ENCODE measurements around the gene EGLN2.
"Not testable (repeated sequence)": the region's sequence is repeated elsewhere in the genome, so short reads cannot be mapped to it uniquely, and the experiment has no call there.

The EGLN2 gene

DNA sequence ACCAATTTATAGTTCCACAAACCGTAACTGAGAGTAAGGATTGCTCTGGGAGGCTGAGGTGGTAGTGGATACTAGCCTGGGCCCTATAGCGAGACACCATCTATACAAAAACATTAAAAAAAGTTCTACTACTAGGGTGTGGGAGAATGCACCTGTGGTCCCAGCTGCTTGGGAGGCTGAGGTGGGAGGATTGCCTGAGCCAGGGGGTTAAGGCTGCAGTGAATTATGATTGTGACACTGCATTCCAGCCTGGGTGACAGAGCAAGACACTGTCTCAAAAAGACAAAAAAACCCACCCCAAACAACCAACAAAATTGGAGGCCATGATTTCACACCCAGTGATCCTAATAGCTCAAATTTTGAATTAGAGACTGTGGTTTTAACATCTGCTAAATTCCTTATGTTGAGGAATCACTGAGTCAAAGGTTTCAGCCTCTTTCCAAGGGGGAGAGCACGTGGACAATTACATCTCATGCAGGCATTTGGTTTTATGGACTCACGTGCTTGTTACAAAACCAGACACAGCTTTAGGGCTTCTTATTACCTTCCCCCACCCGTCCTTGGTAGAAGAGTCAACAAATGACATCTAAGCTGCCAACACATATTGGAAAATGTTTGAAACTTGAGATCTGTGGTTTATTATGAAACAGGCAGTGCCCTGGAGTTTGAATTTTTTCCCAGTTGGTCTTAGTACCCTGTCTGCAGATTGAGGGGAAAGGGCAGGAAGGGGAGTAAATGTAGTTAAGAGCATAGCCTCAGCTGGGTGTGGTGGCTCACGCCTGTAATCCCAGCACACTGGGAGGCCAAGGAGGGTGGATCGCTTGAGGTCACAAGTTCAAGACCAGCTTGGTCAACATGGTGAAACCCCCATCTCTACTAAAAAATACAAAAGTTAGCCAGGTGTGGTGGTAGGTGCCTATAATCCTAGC lies 32.8 kb downstream of the EGLN2 start:
- no peaks in the 10 kb centered on the region for H3F3A ChIP-seq (ENCODE audit: insufficient read depth, low read length)
- H4K20me1 ChIP-seq (ENCODE audit: insufficient read depth, low read length) = no peaks in the 10 kb centered on the region
- no peak overlapping the region for H3K4me2 ChIP-seq (ENCODE audit: low read length)
- no peak overlapping the region for H2AFZ ChIP-seq (ENCODE audit: low read length)
- H3K27ac ChIP-seq (ENCODE audit: low read depth, low read length, poor library complexity, severe bottlenecking) = no peak overlapping the region
- H3K9me2 ChIP-seq (ENCODE audit: low read depth, low read length) = no peaks in the 10 kb centered on the region
- H3K4me3 ChIP-seq (ENCODE audit: low read depth, low read length, poor library complexity, severe bottlenecking) = no peak overlapping the region
- H3K9me3 ChIP-seq (ENCODE audit: low read length) = no peaks in the 10 kb centered on the region
- H3K79me2 ChIP-seq (ENCODE audit: insufficient read depth, low read length) = no peaks in the 10 kb centered on the region
- no peaks in the 10 kb centered on the region for H3K27me3 ChIP-seq (ENCODE audit: insufficient read depth, low read length)
- H3K4me1 ChIP-seq (ENCODE audit: insufficient read depth, low read length, severe bottlenecking) = no peaks in the 10 kb centered on the region
- H3K9ac ChIP-seq (ENCODE audit: low read length) = no peak overlapping the region
- H3K36me3 ChIP-seq (ENCODE audit: insufficient read depth, low read length) = peaks cover 4% of the 10 kb centered on the region
- TF ChIP-seq EZH2 (IDR thresholded peaks at IDR 0.05; ENCODE audit: borderline replicate concordance, low read length) = no peak
- TF ChIP-seq, protein P1, sequence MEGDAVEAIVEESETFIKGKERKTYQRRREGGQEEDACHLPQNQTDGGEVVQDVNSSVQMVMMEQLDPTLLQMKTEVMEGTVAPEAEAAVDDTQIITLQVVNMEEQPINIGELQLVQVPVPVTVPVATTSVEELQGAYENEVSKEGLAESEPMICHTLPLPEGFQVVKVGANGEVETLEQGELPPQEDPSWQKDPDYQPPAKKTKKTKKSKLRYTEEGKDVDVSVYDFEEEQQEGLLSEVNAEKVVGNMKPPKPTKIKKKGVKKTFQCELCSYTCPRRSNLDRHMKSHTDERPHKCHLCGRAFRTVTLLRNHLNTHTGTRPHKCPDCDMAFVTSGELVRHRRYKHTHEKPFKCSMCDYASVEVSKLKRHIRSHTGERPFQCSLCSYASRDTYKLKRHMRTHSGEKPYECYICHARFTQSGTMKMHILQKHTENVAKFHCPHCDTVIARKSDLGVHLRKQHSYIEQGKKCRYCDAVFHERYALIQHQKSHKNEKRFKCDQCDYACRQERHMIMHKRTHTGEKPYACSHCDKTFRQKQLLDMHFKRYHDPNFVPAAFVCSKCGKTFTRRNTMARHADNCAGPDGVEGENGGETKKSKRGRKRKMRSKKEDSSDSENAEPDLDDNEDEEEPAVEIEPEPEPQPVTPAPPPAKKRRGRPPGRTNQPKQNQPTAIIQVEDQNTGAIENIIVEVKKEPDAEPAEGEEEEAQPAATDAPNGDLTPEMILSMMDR (IDR thresholded peaks at IDR 0.05; ENCODE audit: low read length) = no peak

DNA sequence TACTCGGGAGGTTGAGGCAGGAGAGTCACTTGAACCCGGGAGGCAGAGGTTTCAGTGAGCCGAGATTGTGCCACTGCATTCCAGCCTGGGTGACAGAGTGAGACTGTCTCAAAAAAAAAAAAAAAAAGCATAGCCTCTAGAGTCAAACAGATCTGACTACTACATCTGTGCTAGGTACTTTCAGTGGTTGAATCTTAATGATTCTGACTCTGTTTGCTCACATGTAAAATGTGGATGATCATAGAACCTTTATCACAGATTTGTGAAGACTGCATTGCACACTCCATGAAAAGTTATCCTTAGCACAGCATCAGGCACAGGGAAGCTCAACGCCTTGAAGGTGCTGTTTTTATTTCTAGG lies 33.4 kb downstream of the EGLN2 start:
- H3K4me1 ChIP-seq (ENCODE audit: insufficient read depth, low read length, severe bottlenecking); H3K9me3 ChIP-seq (ENCODE audit: low read length); H3K27me3 ChIP-seq (ENCODE audit: insufficient read depth, low read length); H3K79me2 ChIP-seq (ENCODE audit: insufficient read depth, low read length); H3K4me2 ChIP-seq (ENCODE audit: low read length); H3K36me3 ChIP-seq (ENCODE audit: insufficient read depth, low read length); H3F3A ChIP-seq (ENCODE audit: insufficient read depth, low read length); H3K4me3 ChIP-seq (ENCODE audit: low read depth, low read length, poor library complexity, severe bottlenecking); H3K9me2 ChIP-seq (ENCODE audit: low read depth, low read length); H4K20me1 ChIP-seq (ENCODE audit: insufficient read depth, low read length); H3K9ac ChIP-seq (ENCODE audit: low read length); H2AFZ ChIP-seq (ENCODE audit: low read length); H3K27ac ChIP-seq (ENCODE audit: low read depth, low read length, poor library complexity, severe bottlenecking): not testable (repeated sequence)

- H3K4me2 ChIP-seq (ENCODE audit: low read length); H3K27ac ChIP-seq (ENCODE audit: low read depth, low read length, poor library complexity, severe bottlenecking); H3K4me1 ChIP-seq (ENCODE audit: insufficient read depth, low read length, severe bottlenecking); H3K4me3 ChIP-seq (ENCODE audit: low read depth, low read length, poor library complexity, severe bottlenecking); H4K20me1 ChIP-seq (ENCODE audit: insufficient read depth, low read length); H2AFZ ChIP-seq (ENCODE audit: low read length); H3K36me3 ChIP-seq (ENCODE audit: insufficient read depth, low read length); H3K79me2 ChIP-seq (ENCODE audit: insufficient read depth, low read length); H3K9me3 ChIP-seq (ENCODE audit: low read length); H3K9ac ChIP-seq (ENCODE audit: low read length); H3K27me3 ChIP-seq (ENCODE audit: insufficient read depth, low read length); H3K9me2 ChIP-seq (ENCODE audit: low read depth, low read length); H3F3A ChIP-seq (ENCODE audit: insufficient read depth, low read length): not testable (repeated sequence)
Observed at GRCh38 chr19:40833728-40834533, 34.9 kb downstream of the EGLN2 start.

DNA sequence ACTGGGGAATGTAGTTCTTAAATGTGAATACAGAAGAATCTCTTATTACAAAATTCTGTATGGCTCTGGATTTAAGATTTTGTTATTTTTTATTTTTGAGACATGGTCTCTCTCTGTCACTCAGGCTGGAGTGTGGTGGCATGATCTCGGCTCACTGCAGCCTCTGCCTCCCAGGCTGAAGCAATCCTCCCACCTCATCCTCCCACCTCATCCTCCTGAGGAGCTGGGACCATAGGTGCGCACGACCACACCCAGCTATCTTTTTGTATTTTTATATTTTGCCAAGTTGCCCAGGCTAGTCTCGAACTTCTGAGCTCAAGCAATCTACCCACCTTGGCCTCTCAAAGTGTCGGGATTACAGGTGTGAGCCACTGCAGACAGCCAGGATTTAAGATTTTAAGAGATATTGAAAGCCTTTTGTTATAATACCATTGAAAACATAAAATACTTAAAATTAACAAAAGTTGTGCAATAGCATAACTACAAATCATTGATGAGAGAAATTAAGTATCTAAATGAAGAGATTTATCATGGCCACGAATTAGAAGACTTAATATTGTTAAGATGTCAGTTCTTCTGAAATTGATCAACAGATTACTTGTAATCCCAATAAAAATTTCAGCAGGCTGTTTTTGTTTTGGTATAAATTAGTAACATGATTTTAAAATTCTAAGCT lies 37.9 kb downstream of the EGLN2 start:
- Histone ChIP-seq H3K27me3 (ENCODE audit: insufficient read depth, low read length) (no peaks in the 10 kb centered on the region; the same call in 1 of the 2 replicates), H3K4me3 (ENCODE audit: low read depth, low read length, poor library complexity, severe bottlenecking) (no peak overlapping the region), H3F3A (ENCODE audit: insufficient read depth, low read length) (no peaks in the 10 kb centered on the region), H3K36me3 (ENCODE audit: insufficient read depth, low read length) (no peaks in the 10 kb centered on the region), H3K4me1 (ENCODE audit: insufficient read depth, low read length, severe bottlenecking) (no peaks in the 10 kb centered on the region), H2AFZ (ENCODE audit: low read length) (no peak overlapping the region), H3K9me3 (ENCODE audit: low read length) (no peaks in the 10 kb centered on the region), H3K79me2 (ENCODE audit: insufficient read depth, low read length) (no peaks in the 10 kb centered on the region), H4K20me1 (ENCODE audit: insufficient read depth, low read length) (no peaks in the 10 kb centered on the region), H3K27ac (ENCODE audit: low read depth, low read length, poor library complexity, severe bottlenecking) (no peak overlapping the region), H3K4me2 (ENCODE audit: low read length) (no peak overlapping the region), H3K9me2 (ENCODE audit: low read depth, low read length) (no peaks in the 10 kb centered on the region), H3K9ac (ENCODE audit: low read length) (no peak overlapping the region)
- TF ChIP-seq EZH2 (IDR thresholded peaks at IDR 0.05; ENCODE audit: borderline replicate concordance, low read length) = no peak
- TF ChIP-seq, protein P1 (IDR thresholded peaks at IDR 0.05; ENCODE audit: low read length) = no peak

GRCh38 chr19:40838477-40838876 lies 39.5 kb downstream of the EGLN2 start:
- H3K27me3 ChIP-seq (ENCODE audit: insufficient read depth, low read length); H3K27ac ChIP-seq (ENCODE audit: low read depth, low read length, poor library complexity, severe bottlenecking); H3K9me3 ChIP-seq (ENCODE audit: low read length); H4K20me1 ChIP-seq (ENCODE audit: insufficient read depth, low read length); H3F3A ChIP-seq (ENCODE audit: insufficient read depth, low read length); H3K79me2 ChIP-seq (ENCODE audit: insufficient read depth, low read length); H3K4me3 ChIP-seq (ENCODE audit: low read depth, low read length, poor library complexity, severe bottlenecking); H3K36me3 ChIP-seq (ENCODE audit: insufficient read depth, low read length); H3K9ac ChIP-seq (ENCODE audit: low read length); H2AFZ ChIP-seq (ENCODE audit: low read length); H3K4me1 ChIP-seq (ENCODE audit: insufficient read depth, low read length, severe bottlenecking); H3K4me2 ChIP-seq (ENCODE audit: low read length); H3K9me2 ChIP-seq (ENCODE audit: low read depth, low read length): not testable (repeated sequence)
